OCI-LY1 (cell line): ENCODE data around the gene RETREG2.

ENCODE experiments used
- EZH2 ChIP-seq: fragments of 200-600 bp; sonication (generic), shearing (Covaris generic); IDR thresholded peaks from 2 replicates; pipeline ENCODE4 v1.8.0; 2017; ENCODE audit warnings: borderline replicate concordance, mixed run types, mild to moderate bottlenecking, antibody characterized with exemption, low read length, moderate library complexity, mixed read lengths
- TF ChIP-seq, protein P1 (sequence below): fragments of 200-600 bp; sonication (generic), shearing (Covaris generic); IDR thresholded peaks from 2 replicates; pipeline ENCODE4 v1.5.1; 2017; ENCODE audit warnings: mild to moderate bottlenecking, antibody characterized with exemption, low read length, moderate library complexity, mixed read lengths

DNA sequence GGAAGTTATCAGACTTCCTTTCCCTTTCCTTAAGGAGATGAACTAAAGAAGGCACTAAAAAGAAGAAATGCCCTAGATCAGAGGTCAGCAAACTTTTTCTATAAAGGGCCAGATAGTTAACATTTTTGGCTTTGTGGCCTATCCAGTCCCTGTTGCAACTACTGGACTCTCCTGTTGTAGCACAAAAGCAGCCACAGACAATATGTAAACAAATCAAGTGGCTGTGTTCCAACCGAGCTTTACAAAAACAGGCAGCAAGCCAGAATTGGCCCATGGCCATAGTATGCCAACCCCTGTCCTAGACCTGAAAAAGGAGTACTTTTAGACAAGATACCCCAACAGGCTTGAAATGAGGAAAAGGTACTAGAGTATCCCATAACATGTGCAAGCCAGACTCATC lies 28.4 kb upstream of the RETREG2 start:
- TF ChIP-seq, protein P1, sequence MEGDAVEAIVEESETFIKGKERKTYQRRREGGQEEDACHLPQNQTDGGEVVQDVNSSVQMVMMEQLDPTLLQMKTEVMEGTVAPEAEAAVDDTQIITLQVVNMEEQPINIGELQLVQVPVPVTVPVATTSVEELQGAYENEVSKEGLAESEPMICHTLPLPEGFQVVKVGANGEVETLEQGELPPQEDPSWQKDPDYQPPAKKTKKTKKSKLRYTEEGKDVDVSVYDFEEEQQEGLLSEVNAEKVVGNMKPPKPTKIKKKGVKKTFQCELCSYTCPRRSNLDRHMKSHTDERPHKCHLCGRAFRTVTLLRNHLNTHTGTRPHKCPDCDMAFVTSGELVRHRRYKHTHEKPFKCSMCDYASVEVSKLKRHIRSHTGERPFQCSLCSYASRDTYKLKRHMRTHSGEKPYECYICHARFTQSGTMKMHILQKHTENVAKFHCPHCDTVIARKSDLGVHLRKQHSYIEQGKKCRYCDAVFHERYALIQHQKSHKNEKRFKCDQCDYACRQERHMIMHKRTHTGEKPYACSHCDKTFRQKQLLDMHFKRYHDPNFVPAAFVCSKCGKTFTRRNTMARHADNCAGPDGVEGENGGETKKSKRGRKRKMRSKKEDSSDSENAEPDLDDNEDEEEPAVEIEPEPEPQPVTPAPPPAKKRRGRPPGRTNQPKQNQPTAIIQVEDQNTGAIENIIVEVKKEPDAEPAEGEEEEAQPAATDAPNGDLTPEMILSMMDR, result no peak
- no peak for TF ChIP-seq EZH2
